Stimulated activated CD8-positive, alpha-beta memory T cell treated with anti-CD3 and anti-CD28 coated beads, Interleukin-12 subunit alpha, Interleukin-12 subunit beta, amount 100 ng/mL, for 24 hours (primary cell): Measurements from ENCODE around the gene MED27.

Source experiments
- DNase-seq: peaks from one replicate; pipeline ENCODE4 v3.0.0-alpha.2; 2020; ENCODE audit errors: extremely low read depth

MED27 gene, protein sequence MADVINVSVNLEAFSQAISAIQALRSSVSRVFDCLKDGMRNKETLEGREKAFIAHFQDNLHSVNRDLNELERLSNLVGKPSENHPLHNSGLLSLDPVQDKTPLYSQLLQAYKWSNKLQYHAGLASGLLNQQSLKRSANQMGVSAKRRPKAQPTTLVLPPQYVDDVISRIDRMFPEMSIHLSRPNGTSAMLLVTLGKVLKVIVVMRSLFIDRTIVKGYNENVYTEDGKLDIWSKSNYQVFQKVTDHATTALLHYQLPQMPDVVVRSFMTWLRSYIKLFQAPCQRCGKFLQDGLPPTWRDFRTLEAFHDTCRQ

DNA sequence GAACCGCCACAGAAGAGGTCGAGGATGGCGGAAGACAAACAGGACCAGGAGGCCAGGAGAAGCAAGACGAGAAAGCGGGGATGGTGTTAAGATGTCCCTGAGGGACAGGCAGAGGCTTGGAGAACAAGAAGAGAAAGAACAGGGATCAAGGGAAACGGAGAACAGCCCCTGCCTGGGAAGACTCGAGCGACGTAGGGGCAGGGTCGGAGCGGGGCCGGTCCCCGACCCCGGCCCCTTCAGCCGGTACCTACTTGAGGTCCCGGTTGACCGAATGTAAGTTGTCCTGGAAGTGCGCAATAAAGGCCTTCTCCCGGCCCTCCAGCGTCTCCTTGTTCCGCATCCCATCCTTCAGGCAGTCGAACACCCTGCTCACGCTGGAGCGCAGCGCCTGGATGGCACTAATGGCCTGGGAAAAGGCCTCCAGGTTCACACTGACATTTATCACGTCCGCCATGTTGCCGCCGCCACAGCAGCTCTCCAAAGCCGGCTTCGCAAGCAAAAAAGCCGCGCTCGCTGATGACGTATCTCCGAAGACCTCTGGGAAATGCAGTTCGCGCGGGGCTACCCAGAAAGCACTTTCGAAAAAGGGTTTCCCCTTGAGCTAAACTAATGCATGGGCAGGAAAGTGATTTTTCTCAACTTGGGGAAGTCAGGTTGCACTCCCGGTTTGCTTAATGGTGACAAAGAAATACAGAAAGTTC is at the start of gene MED27:
Gene MED27, minus strand, starts transcription at position 477 of the 701 bp plus-strand sequence. Its CDS starts 23 bp downstream, at position 454.
- DNase-seq, result peak; percentile 83

DNA sequence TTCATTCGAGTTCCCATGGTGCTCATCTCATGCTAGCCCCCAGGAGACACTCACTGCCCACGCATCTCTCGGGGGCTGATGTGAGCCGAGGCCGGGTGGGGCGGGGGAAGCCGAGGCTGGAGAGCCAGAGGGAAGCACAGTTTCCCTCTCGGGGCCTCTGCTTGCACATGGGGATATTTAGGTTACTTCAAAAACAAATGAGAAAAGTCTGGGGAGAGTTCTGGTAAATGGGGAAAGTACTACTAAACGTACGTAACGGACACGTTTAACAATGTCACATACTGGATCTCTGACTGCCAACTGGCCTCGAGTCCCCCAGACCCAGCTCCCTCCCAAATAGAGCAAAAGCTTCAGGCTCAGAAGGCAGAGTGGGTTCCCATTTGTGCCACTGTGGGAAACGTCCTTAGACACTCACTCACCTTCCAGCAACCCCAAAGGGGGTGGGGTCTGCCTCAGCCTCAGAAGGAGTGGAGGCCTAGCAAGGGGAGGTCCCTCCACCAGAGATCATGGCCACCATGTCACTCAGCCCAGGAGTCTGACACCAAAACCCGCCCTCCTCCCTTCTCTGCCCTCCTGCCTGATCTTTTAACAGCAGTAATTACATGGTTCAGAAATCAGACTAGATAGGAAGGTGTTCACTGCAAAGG is 48.3 kb upstream of the MED27 start:
- no peak for DNase-seq

DNA sequence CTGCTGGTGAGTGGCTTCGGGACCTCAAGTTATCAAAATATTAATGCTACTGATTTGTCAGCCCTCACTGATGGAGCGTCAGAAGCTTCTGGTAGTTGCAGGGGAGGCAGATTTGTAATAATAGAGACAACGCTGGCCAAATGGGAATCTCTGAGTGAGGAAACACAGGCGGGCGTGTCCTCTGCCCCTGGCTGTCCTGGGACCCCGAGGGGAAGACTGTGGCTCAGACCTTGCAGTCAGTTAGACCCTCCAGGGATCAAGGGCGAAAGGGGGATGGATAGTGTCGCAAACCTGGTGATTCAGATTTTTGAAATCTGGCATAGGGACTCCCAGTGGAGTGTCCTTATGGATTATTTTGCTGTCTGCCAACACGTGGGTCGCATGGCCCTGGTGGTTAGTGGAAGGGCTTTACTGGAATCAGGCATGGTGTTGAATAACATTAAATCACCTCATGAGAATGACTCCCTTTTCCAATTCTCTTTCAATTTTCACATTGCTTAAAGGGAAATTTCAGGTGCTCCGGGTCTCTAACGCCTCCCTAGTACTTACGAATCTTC is 47.1 kb upstream of the MED27 start:
- DNase-seq, result no peak

DNA sequence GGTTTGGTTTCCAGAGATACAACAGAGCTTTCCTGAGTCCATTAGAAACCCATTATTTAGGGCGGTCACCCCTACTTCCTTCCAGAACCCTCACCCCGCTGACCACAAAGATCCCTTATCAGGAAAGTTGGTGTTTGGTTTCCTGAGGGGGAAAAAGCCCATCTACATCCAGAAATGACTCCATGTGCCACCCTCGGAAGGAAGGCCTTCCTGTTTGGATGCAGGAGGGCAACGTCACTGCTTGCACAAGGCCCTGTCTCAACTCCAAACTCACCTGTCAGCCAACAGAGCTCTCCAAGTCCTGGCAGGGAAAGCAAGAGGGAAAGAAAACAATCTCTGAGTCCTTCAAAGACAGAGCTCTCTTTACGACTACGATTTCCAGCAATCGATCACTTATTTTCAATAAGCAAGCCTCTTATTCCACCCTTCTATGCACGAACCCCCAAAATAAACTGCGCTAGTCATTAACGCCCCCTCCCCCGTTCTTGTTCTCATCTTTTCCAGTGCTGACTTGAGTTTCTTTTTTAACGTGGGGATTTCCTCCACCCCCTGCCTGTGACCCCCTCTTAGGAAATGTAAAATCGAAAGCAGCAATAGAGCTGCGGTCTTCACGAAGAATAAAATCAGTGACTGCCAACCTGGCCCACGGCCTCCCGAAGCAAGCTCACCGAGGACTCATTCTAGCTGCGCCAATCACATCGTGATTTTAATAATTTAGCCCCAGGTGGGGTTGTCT is 46.4 kb upstream of the MED27 start:
- no peak for DNase-seq

DNA sequence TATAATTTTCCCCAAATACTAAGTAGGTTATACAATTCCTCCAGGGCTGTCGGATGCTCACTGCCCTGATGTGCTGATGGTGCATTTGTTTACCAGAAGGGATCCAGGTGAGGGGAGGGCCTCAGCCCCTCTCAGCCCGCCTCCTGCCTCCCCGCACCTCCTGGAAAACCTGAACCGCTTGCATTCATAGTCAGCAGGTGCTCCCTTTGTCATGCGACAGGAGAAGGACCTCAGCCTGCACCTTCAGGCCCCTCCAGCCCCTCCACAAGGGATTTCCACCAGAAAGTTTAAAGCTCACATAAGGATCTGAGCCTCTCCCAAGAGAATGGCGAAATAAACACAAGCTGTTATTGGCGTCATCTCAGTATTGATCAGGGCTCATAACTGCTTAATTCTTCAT is 45.7 kb upstream of the MED27 start:
- no peak for DNase-seq

DNA sequence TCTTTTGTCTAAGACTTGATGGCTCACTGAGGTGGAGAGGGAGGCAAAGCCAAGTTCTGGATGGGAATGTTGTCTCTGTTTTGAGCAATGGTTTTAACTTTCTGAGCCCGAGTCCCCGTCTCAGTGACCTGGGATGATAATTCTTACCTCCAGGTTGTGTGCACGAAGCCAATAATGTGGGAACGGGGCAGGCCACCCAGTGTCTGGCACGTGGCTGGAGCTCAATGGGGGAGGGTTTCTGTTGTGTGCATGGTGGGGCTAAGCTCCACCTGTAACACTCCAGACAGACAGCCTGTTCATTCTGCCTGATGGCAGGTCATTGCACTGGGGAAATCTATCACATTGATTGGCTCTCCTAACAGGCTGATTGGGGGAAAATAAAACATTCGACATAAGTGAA is 45.1 kb upstream of the MED27 start:
- DNase-seq, result no peak

DNA sequence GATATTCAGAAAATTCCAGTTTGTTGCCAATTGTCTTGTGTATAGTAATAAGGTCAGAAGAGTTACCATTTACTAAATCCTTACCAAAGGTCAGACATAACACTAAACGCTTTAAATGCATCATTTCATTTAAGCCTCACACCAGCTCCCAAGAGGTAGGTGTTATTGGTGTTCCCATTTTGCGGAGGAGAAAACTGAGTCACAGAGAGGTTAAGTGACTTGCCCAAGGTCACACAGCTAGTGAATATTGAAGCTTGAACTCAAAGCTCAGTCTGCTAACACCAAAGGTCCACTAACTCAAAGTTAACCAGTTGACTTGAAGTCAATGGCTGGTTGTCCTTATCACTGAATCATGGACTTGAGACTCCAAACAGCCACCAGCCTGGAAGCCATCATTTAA is 41.4 kb upstream of the MED27 start:
- no peak for DNase-seq

DNA sequence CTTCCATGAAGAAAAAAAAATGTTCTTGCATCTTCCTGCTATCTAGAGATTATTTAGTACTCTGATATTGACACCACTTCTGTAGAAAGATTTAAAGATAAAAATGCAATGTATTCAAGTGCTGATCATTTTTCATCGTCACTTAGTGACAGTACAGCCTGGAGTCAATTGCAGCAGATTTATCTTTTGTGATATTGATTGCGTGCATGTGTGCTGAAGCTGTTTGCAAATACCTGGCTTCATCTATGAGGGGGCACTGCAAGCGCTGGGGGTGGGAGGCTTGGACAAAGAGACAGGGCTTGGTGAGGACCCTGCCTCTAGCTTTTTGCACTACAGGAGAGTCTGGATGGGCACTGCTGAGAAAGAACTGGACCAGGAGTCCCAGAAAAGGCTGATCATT is 38.0 kb upstream of the MED27 start:
- DNase-seq, result no peak

DNA sequence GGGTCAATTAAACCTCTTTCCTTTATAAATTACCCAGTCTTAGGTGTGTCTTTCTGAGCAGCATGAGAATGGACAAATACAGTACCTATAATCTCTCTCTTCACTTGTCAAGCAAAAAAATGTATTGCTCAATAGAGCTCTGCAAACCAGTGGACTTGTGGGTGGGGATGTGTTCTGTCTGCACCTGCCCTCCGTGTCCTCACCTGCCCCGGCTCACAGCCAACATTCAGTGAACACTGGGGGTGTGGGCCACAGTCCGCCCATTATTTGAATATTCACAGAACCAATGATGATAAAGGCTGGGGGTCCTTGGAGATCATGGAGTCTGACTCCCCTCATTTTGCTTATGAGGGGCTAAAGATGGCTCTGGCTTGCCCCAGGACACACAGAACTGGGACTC is 36.9 kb upstream of the MED27 start:
- DNase-seq, result no peak

DNA sequence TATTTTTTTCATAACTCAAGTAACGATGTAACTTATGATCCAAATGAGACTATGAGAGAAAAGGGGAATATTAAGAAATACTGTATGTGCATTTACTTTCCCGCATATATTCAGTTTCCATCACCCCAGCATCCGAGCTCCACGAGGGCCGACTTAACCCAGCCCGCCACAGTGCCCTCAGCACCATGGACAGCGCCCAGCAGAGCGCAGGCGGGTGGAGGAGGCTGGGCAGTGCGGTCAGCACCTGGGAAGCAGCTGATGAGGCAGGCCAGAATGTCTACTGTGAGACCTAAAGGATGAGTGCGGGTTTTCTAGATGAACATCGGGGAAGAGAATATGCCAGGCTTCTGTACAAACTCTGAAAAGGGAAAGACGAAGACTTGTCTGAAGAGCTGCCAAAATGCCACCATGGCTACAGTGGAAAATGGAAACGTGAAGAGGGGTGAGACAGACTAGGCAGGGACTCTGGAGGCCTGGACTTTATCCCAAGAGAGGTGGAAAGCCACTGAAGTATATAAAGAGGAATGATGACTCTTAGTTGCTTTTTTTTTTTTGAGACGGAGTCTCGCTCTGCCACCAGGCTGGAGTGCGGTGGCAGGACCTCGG is 34.5 kb upstream of the MED27 start:
- DNase-seq, result no peak

DNA sequence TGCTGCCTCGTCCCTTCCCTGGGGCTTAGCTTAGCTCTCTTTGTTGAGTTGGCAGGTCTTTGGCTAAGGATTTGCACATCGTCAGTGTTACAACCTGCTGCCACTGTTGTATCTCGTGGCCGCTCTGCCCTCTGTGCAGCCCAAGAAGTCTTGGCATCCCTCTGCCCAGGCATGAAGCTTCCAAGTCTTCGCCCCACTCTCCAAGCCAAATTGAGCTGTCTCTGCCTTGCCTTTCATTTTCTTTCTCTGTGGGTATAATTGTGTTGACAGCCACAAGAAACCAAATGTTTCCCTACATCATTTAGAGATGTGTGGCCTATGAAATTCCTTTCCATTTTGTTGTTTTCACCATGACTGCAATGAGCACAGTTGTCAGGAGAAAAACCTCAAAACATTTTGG is 29.6 kb upstream of the MED27 start:
- no peak for DNase-seq

DNA sequence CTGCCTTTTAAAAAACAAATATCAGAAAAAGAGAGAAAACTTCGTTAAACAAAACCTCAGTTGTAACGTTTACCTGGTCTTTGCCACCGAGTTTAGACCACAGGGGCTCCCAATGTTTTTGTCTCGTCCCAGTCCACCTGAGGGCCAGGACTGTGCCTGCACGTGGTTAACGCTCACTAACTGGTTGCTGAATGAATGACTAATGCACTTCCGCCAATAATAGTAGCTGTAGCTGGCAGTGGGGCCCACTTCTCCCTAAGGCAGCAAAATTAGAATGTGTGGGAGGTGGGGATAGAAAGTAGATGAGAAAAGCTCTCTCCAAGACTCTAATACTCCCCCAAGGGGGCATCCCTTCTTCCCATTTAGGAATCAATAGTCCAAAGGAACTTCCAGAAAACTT is 29.1 kb upstream of the MED27 start:
- DNase-seq, result no peak

DNA sequence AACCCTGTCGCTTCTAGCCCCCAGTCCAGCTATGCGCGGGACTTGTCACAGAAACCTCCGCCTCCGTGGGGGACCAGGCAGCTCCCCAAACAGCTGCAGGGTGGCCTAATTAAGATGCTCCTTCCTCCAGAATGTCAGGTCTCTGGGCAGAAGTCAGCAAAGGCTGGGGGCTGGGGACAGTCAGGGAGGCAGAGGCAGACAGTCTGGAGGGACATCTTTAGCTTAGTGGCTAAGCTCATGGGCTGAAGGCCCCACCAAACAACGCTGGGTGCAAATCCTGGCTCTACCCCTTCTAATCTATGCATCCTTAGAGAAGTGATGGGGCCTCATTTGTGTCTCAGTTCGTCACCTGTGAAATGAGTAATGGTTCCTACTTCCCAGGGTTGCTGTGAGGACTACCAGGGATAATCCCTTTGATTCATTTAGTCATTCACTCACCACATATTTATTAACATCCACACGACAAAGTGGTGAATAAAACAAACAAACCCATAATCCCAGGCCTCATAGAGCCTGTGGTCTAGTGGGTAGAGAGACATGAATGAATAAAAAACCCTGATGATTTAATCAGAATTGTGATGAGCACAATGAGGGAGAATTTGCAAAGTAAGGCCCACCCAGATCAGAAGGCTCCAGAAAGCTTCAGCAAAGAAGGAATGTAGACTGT is 20.2 kb upstream of the MED27 start:
- DNase-seq, result no peak

DNA sequence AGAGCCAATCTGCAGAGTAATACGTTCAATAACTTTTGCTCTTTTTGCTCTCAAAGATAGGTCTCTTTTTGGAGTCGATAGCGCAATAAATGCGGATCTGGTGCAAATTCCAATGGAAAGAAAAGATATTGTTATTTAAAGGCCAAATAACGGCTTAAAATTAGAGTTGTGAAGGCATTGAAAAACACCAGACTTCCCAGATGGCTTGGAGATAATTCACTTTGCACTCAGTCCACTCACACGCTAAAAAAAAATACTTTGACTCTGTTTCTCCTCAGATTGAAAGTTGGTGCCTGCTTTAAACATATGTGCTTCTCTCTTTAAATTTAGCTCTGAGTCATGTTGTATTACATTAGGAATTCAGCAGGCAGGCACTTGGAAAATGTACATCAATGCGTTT is 19.5 kb upstream of the MED27 start:
- no peak for DNase-seq

DNA sequence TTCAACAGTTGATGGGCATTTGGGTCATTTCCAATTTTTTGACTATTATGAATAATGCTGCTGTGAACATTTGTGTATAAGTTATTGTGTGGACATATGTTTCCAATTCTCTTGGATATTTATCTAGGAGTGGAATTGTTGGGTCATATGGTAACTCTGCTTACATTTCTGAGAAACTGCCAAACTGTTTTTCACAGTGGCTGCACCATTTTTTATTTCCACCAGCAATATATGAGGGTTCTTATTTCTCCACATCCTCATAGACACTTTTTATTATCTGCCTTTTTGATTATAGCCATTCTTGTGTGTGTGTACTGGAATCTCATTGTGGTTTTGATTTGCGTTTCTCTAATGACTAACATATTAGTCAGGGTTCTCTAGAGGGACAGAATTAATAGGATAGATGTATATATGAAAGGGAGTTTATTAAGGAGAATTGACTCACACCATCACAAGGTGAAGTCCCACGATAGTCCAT is 14.7 kb upstream of the MED27 start:
- DNase-seq, result no peak

DNA sequence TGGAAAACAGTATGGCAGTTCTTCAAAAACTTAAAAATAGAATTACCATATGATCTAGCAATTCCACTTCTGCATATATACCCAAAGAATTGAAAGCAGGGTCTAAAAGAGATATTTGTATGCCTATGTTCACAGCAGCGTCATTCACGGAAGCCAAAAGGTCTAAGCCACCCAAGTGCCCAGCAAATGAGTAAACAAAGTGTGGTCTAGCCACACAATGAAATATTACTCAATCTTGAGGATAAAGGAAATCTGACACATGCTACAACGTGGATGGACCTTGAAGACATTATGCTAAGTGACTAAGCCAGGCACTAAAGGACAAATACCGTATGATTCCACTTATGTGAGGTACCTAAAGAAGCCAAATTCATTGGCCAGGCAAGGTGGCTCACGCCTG is 11.1 kb upstream of the MED27 start:
- no peak for DNase-seq

DNA sequence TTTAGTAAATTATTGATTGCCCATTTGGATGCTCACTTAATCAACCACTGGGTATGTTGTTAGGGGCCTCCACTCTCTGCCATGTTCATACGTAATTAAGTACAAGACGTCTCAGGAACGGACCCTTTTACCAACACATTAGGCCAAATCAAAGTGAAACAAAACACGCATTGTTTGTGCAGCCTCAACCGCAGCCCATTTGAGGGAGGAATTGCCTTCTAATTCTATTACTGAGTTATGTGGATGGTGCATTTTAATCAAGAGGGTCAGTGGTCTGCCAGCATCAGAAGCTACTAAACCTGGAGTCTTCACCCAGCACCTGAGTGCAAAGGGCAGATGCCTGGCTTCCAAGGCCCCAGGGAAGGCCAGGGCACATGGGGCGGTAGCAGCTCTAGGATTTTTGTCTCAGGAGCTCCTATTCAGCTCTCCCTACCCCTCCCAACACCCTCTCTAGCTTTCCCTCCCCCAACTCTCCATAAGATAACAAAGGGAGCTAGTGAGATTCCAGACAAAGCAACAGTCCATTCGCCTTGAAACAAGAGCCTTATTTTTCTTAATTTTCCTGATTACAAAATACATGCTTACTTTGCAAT is 7.9 kb upstream of the MED27 start:
- no peak for DNase-seq

DNA sequence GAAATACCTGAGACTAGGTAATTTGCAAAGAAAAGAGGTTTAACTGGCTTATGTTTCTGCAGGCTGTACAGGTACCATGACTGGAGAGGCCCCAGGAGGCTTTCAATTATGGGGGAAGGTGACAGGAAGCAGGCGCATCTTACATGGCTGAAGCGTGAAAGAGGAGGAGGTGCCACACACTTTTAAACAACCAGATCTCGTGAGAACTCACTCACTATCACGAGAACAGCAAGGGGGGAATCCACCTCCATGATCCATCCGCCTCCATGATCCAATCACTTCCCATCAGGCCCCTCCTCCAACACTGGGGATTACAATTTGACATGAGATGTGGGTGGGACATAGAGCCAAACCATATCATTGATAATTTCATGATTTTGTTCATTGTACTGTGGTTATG is 2.5 kb upstream of the MED27 start:
- no peak for DNase-seq

DNA sequence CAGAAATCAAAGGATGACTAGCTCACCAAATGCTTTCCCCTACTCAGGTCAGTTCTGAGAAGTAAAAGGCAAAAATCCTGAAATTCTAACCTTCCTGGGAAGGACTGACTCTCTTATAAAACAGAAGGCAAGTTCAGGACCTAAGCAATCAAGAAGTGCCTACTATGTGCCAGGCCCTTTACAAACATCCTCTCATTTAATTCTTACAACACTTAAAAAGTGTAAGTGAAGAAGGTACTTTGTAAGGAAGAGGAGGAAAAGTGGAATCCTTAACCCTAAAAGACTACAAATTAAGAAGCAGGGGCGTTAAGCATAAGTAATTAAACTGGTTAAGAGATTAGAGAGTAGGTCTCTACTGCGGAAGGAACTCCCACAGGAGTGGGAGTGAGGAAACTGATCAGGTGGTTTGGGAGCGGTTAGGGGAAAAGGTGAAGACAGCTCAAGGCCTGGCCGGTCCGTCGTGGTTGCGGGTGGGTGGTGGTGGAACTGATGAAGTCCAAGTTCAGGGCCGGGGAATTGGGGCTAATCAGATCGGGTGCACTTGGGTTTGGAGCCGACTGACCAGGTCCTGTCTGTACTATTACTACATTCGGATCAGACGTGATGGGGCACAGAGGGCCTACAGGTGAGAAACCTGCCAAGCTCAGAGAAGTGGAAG is 839 bp downstream of the MED27 start:
- no peak for DNase-seq
